Trophoblast cell (in vitro differentiated cells and primary cell): Measurements from ENCODE around the gene SNX25.
A peak's percentile ranks its signal among the peaks of the same experiment; 100 is the strongest.
"Not testable (repeated sequence)": the region's sequence is repeated elsewhere in the genome, so short reads cannot be mapped to it uniquely, and the experiment has no call there.

Experiments
- DNase-seq, 2 donors: peaks; one replicate each; pipeline ENCODE4 v3.0.0-alpha.2; 2016
- H2AFZ ChIP-seq: 2 replicates; pipeline ENCODE4 v1.6.1; 2013; ENCODE audit warnings: low read length, moderate library complexity, mild to moderate bottlenecking; ENCODE audit not compliant: insufficient read depth, poor library complexity
- H2AK5ac ChIP-seq: 2 replicates; pipeline ENCODE4 v1.6.1; 2013; ENCODE audit warnings: mild to moderate bottlenecking, low read length
- H2BK120ac ChIP-seq: 2 replicates; pipeline ENCODE4 v1.6.1; 2013; ENCODE audit warnings: low read length, mild to moderate bottlenecking, moderate library complexity; ENCODE audit not compliant: insufficient read depth, poor library complexity
- H2BK12ac ChIP-seq: 2 replicates; pipeline ENCODE4 v1.6.1; 2013; ENCODE audit warnings: mild to moderate bottlenecking, low read length, moderate library complexity
- H2BK5ac ChIP-seq: 2 replicates; pipeline ENCODE4 v1.6.1; 2013; ENCODE audit warnings: low read length, low read depth, moderate library complexity, mild to moderate bottlenecking; ENCODE audit not compliant: poor library complexity
- H3K14ac ChIP-seq: 2 replicates; pipeline ENCODE4 v1.6.1; 2013; ENCODE audit warnings: mild to moderate bottlenecking, low read length
- H3K18ac ChIP-seq: 2 replicates; pipeline ENCODE4 v1.6.1; 2013; ENCODE audit warnings: mild to moderate bottlenecking, low read length
- H3K23ac ChIP-seq: 2 replicates; pipeline ENCODE4 v1.6.1; 2013; ENCODE audit warnings: low read length
- H3K27ac ChIP-seq: 2 replicates; pipeline ENCODE4 v1.5.1; 2013; ENCODE audit warnings: low read depth, mild to moderate bottlenecking, inconsistent platforms, low read length, moderate library complexity
- H3K27me3 ChIP-seq: 2 replicates; pipeline ENCODE4 v1.6.1; 2013; ENCODE audit warnings: inconsistent platforms, mild to moderate bottlenecking, low read length, moderate library complexity; ENCODE audit not compliant: insufficient read depth
- H3K36me3 ChIP-seq, 2 experiments: 1 replicate in 1 of 2; 2 replicates in 1 of 2; pipeline ENCODE4 v1.6.1; 2013; ENCODE audit warnings: low read length in 2 of 2, mild to moderate bottlenecking in 2 of 2, moderate library complexity in 1 of 2; ENCODE audit not compliant: insufficient read depth in 2 of 2, control insufficient read depth in 1 of 2
- H3K4ac ChIP-seq: 2 replicates; pipeline ENCODE4 v1.6.1; 2013; ENCODE audit warnings: low read depth, mild to moderate bottlenecking, low read length, moderate library complexity
- H3K4me1 ChIP-seq, 2 experiments: 1 replicate in 1 of 2; 2 replicates in 1 of 2; pipeline ENCODE4 v1.6.1; 2013; ENCODE audit warnings: low read length in 2 of 2, mild to moderate bottlenecking in 2 of 2, moderate library complexity in 1 of 2; ENCODE audit not compliant: insufficient read depth in 2 of 2, control insufficient read depth in 1 of 2
- H3K4me2 ChIP-seq: 2 replicates; pipeline ENCODE4 v1.6.1; 2013; ENCODE audit warnings: inconsistent platforms, mild to moderate bottlenecking, low read length, moderate library complexity
- H3K4me3 ChIP-seq: 2 replicates; pipeline ENCODE4 v1.5.1; 2013; ENCODE audit warnings: mild to moderate bottlenecking, low read depth, low read length, inconsistent platforms
- H3K79me1 ChIP-seq: one replicate; pipeline ENCODE4 v1.6.1; 2013; ENCODE audit warnings: low read length
- H3K79me2 ChIP-seq: 2 replicates; pipeline ENCODE4 v1.6.1; 2013; ENCODE audit warnings: low read length, mild to moderate bottlenecking; ENCODE audit not compliant: control insufficient read depth, insufficient read depth, poor library complexity
- H3K9ac ChIP-seq: 2 replicates; pipeline ENCODE4 v1.6.1; 2013; ENCODE audit warnings: mild to moderate bottlenecking, low read length
- H3K9me3 ChIP-seq: 2 replicates; pipeline ENCODE4 v1.6.1; 2013; ENCODE audit warnings: low read depth, mild to moderate bottlenecking, control low read depth, inconsistent platforms, low read length; ENCODE audit not compliant: insufficient read depth
- H4K12ac ChIP-seq: 2 replicates; pipeline ENCODE4 v1.6.1; 2013; ENCODE audit warnings: low read depth, mild to moderate bottlenecking, low read length, moderate library complexity
- H4K8ac ChIP-seq: 2 replicates; pipeline ENCODE4 v1.6.1; 2013; ENCODE audit warnings: low read depth, mild to moderate bottlenecking, low read length, moderate library complexity
- H4K91ac ChIP-seq: one replicate; pipeline ENCODE4 v1.6.1; 2013; ENCODE audit warnings: low read depth, mild to moderate bottlenecking, low read length, moderate library complexity
- WGBS: extraction: QIAGEN DNeasy Blood & Tissue Kit; methylation state at CpG from one replicate; pipeline ENCODE4 v1.1.7; 2013; ENCODE audit warnings: missing lambda C conversion rate; ENCODE audit not compliant: insufficient read length, insufficient coverage; ENCODE audit errors: extremely low coverage; 5-methylcytosine and 5-hydroxymethylcytosine counted together

SNX25 gene

GRCh38 chr4:185359767-185360446, 150.5 kb downstream of the SNX25 start:
- H3K14ac ChIP-seq: no peak overlapping the region
- H2BK12ac ChIP-seq: no peak overlapping the region
- no peak overlapping the region for H3K23ac ChIP-seq
- no peak overlapping the region for H2AFZ ChIP-seq
- H4K91ac ChIP-seq: no peak overlapping the region
- no peak overlapping the region for H3K4me2 ChIP-seq
- no peaks in the 10 kb centered on the region for H3K9me3 ChIP-seq
- H3K79me1 ChIP-seq: no peaks in the 10 kb centered on the region
- no peak overlapping the region for H2AK5ac ChIP-seq
- no peaks in the 10 kb centered on the region for H3K27me3 ChIP-seq
- no peak overlapping the region for H3K27ac ChIP-seq
- H4K12ac ChIP-seq: no peak overlapping the region
- peaks cover 1 to 2% of the 10 kb centered on the region in 2 experiments for H3K36me3 ChIP-seq
- no peak overlapping the region for H3K4me3 ChIP-seq
- DNase-seq: peak; percentile 27 to 67
- H3K18ac ChIP-seq: no peak overlapping the region
- no peak overlapping the region for H3K4ac ChIP-seq
- peaks cover 0 to 5% of the 10 kb centered on the region in 2 experiments for H3K4me1 ChIP-seq
- no peak overlapping the region for H2BK120ac ChIP-seq
- H3K9ac ChIP-seq: no peak overlapping the region
- no CpG with 5 or more reads among the region's 8 CpGs for WGBS
- no peaks in the 10 kb centered on the region for H3K79me2 ChIP-seq
- H2BK5ac ChIP-seq: no peak overlapping the region
- no peak overlapping the region for H4K8ac ChIP-seq

GRCh38 chr4:185361872-185362271, 152.5 kb downstream of the SNX25 start:
- Histone ChIP-seq H3K79me1 (no peaks in the 10 kb centered on the region), H2BK5ac (no peak overlapping the region), H3K9ac (no peak overlapping the region), H3K18ac (no peak overlapping the region), H2BK120ac (no peak overlapping the region), H3K79me2 (no peaks in the 10 kb centered on the region), H3K4me3 (no peak overlapping the region), H3K9me3 (no peaks in the 10 kb centered on the region), H3K23ac (no peak overlapping the region), H3K27ac (no peak overlapping the region), H2AK5ac (no peak overlapping the region), H3K27me3 (no peaks in the 10 kb centered on the region), H4K8ac (no peak overlapping the region), H3K4ac (no peak overlapping the region), H3K14ac (no peak overlapping the region), H4K91ac (no peak overlapping the region), H2BK12ac (no peak overlapping the region), H3K36me3 (peaks cover 2 to 4% of the 10 kb centered on the region in 2 experiments), H3K4me2 (no peak overlapping the region), H3K4me1 (peaks cover 0 to 5% of the 10 kb centered on the region in 2 experiments), H4K12ac (no peak overlapping the region), H2AFZ (no peak overlapping the region)
- no CpG with 5 or more reads among the region's 3 CpGs for WGBS
- no peak for DNase-seq

- not testable (repeated sequence) for H3K27ac ChIP-seq, H4K12ac ChIP-seq, DNase-seq, H3K27me3 ChIP-seq, H3K4ac ChIP-seq, H3K9me3 ChIP-seq, H3K79me1 ChIP-seq, H2AFZ ChIP-seq, H2AK5ac ChIP-seq, H3K9ac ChIP-seq, H3K4me2 ChIP-seq, H3K14ac ChIP-seq, H2BK12ac ChIP-seq, H3K36me3 ChIP-seq, H2BK120ac ChIP-seq, H2BK5ac ChIP-seq, H3K18ac ChIP-seq, H3K4me3 ChIP-seq, H3K23ac ChIP-seq, H3K79me2 ChIP-seq, H4K91ac ChIP-seq, H4K8ac ChIP-seq, H3K4me1 ChIP-seq
- no CpG with 5 or more reads among the region's 6 CpGs for WGBS
These were observed 153.2 kb downstream of the SNX25 start for GRCh38 chr4:185362570-185362969.

- Histone ChIP-seq H4K91ac (no peak overlapping the region), H3K36me3 (peaks cover 3 to 4% of the 10 kb centered on the region in 2 experiments), H3K4me2 (no peak overlapping the region), H2AK5ac (no peak overlapping the region), H3K79me1 (no peaks in the 10 kb centered on the region), H3K4ac (no peak overlapping the region), H3K27me3 (no peaks in the 10 kb centered on the region), H4K12ac (no peak overlapping the region), H3K4me1 (peaks cover 0 to 5% of the 10 kb centered on the region in 2 experiments), H3K79me2 (no peaks in the 10 kb centered on the region), H3K23ac (no peak overlapping the region), H2BK12ac (no peak overlapping the region), H4K8ac (no peak overlapping the region), H3K9me3 (no peaks in the 10 kb centered on the region), H3K4me3 (no peak overlapping the region), H2BK5ac (no peak overlapping the region), H2BK120ac (no peak overlapping the region), H3K18ac (no peak overlapping the region), H3K27ac (no peak overlapping the region), H3K9ac (no peak overlapping the region), H3K14ac (no peak overlapping the region), H2AFZ (no peak overlapping the region)
- no peak for DNase-seq
- WGBS: no CpG with 5 or more reads among the region's 3 CpGs
These were observed 153.9 kb downstream of the SNX25 start for GRCh38 chr4:185363251-185363650.
